Ecto neural progenitor cell (in vitro differentiated cells): ENCODE measurements around the gene TP53BP2.
"Not testable (repeated sequence)": the region's sequence is repeated elsewhere in the genome, so short reads cannot be mapped to it uniquely, and the experiment has no call there.

ENCODE experiments used
- DNase-seq: peaks from one replicate; pipeline ENCODE4 v3.0.0-alpha.2; 2018; ENCODE audit warnings: low spot score

The TP53BP2 gene, protein sequence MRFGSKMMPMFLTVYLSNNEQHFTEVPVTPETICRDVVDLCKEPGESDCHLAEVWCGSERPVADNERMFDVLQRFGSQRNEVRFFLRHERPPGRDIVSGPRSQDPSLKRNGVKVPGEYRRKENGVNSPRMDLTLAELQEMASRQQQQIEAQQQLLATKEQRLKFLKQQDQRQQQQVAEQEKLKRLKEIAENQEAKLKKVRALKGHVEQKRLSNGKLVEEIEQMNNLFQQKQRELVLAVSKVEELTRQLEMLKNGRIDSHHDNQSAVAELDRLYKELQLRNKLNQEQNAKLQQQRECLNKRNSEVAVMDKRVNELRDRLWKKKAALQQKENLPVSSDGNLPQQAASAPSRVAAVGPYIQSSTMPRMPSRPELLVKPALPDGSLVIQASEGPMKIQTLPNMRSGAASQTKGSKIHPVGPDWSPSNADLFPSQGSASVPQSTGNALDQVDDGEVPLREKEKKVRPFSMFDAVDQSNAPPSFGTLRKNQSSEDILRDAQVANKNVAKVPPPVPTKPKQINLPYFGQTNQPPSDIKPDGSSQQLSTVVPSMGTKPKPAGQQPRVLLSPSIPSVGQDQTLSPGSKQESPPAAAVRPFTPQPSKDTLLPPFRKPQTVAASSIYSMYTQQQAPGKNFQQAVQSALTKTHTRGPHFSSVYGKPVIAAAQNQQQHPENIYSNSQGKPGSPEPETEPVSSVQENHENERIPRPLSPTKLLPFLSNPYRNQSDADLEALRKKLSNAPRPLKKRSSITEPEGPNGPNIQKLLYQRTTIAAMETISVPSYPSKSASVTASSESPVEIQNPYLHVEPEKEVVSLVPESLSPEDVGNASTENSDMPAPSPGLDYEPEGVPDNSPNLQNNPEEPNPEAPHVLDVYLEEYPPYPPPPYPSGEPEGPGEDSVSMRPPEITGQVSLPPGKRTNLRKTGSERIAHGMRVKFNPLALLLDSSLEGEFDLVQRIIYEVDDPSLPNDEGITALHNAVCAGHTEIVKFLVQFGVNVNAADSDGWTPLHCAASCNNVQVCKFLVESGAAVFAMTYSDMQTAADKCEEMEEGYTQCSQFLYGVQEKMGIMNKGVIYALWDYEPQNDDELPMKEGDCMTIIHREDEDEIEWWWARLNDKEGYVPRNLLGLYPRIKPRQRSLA

GRCh38 chr1:223845810-223846682 lies at the start of gene TP53BP2:
Gene TP53BP2 (minus strand): TSS chr1:223845947. CDS start chr1:223845680, 267 bp downstream.
- DNase-seq: peak; percentile 94

- DNase-seq: not testable (repeated sequence)
Measured at GRCh38 chr1:223890494-223890893, 44.7 kb upstream of the TP53BP2 start.

DNA sequence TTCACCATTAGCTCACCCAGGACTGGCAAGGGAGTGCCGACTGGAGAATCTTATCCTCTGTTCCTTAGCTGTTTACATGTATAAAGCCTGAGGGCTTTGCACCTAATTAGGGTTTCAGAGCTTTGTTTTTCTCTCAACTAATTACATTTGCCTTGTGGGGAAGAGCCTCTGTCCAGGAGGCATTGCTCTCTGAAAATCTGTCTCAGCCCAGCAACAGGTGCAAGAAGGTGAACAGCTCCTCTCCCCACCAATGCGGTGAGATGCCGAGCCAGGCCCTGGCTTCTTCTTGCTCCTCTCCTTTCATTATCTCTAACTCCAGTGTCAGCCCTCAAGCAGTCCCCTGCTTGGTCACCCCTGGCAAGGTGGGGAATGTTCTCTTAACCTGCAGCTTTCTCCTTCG lies 43.6 kb upstream of the TP53BP2 start:
- not testable (repeated sequence) for DNase-seq

- no peak for DNase-seq
Measured at GRCh38 chr1:223887747-223888418, 42.1 kb upstream of the TP53BP2 start.

GRCh38 chr1:223886516-223886921 lies 40.8 kb upstream of the TP53BP2 start:
- no peak for DNase-seq

- DNase-seq: no peak
Measured at GRCh38 chr1:223885614-223886013, 39.9 kb upstream of the TP53BP2 start.

- no peak for DNase-seq
Measured at GRCh38 chr1:223878598-223879325, 33.0 kb upstream of the TP53BP2 start.

GRCh38 chr1:223877804-223878203 lies 32.1 kb upstream of the TP53BP2 start:
- DNase-seq: no peak

DNA sequence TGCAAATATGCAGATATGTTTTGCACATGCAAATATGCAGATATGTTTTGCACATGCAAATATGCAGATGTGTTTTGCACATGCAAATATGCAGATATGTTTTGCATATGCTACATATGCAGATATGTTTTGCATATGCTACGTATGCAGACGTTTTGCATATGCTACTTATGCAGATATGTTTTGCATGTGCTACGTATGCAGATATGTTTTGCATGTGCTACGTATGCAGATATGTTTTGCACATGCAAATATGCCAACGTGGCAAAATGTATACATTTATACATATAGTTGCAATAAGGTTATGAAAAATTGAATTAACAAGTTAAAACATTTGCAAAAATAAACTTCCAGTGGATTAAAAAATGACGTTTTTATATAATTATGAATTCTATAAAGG lies 30.8 kb upstream of the TP53BP2 start:
- DNase-seq: no peak

DNA sequence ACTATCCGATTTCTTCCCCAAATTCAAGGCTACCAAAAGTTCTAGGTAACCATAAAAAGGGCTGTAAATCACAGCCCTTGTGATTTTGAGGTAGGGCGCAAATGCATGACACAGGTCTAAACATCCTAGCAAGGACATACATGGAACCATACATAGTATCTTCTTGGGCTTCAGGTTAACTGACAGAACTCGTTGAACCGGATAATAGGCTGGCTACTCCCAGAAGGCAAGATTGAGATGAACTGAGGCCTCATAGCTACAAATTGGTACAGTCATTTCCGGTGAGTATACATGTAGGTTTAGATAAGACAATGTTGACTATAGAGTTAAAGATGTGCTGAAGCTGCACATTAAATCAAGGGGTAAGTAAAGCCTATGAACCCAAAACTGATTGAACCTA lies 27.3 kb upstream of the TP53BP2 start:
- DNase-seq: no peak

DNA sequence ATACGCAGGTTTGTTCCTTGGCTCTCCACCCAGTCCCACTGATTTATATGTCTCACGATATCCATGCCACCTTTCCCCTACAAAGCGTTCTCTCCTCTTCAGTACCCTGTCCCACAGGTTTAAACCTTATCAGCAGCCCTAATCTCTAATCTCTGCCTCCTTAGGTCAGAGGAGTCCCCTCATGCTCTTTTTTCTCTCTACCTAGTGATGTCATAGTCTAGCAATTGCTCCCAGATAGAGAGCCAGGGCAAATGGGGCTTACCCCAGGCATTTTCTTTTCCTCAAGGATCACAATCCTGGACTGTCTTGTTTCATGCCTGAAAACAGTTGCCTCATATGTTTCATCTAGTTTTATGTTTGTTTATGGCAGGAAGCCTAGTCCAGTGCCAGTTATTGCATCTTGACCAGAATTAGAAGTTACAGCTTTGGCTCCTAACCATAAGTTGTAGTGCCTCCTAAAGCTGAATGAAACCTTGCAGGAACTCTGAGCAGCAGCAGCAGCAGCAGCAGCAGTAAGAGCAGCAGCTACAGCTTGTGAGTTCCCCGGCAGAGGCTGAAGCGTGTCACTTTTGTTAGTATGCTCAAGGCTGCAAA lies 26.7 kb upstream of the TP53BP2 start:
- no peak for DNase-seq

DNA sequence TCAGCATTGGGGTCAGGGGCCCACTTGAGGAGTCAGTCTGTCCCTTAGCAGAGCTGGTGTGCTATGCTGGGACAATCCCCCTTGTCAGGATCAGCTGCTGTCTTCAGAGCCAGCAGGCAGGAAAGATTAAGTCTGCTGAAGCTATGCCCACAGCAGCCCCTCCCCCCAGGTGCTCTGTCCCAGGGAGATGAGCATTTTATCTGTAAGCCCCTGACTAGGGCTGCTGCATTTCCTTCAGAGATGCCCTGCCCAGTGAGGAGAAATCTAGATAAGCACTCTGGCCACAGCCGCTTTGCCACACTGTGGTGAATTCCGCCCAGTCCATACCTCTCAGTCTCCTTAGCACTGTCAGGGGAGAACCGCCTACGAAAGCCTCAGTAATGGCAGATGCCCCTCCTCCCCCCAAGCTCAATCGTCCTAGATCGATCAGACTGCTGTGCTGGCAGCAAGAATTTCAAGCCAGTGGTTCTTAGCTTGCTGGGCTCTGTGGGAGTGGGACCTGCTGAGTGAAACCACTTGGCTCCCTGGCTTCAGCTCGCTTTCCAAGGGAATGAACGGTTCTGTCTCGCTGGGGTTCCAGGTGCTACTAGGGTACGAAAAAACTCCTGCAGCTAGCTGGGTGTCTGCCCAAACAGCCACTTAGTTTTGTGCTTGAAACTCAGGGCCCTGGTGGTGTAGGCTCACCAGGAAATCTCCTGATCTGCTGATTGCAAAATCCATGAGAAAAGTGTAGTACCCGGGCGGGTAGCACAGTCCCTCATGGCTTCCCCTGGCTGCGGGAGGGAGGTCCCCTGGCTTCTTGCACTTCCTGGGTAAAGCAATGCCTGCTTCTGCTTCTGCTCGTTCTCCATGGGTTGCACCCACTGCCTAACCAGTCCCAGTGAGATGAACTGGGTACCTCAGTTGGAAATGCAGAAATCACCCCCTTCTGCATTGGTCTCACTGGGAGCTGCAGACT lies 25.1 kb upstream of the TP53BP2 start:
- DNase-seq: peak; percentile 57

DNA sequence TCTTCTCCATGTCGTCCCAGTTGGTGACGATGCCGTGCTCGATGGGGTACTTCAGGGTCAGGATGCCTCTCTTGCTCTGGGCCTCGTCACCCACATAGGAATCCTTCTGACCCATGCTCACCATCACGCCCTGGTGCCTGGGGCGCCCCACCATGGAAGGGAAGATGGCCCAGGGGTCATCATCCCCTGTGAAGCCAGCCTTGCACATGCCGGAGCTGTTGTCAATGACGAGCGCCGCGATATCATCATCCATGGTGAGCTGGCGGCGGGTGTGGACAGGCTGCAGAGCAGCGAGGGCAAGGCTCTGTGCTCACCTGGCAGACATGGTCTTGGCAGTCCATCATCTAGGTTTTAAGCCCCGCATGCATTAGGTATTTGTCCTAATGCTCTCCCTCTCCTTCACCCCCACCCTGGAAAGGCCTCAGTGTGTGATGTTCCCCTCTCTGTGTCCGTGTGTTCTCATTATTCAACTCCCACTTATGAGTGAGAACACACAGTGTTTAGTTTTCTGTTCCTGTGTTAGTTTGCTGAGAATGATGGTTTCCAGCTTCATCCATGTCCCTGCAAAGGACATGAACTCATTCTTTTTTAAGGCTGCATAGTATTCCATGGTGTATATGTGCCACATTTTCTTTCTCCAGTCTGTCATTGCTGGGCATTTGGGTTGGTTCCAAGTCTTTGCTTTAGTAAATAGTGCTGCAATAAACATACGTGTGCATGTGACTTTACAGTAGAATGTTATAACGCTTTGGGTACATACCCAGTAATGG lies 19.0 kb upstream of the TP53BP2 start:
- DNase-seq: not testable (repeated sequence)

- no peak for DNase-seq
Measured at GRCh38 chr1:223864084-223864483, 18.3 kb upstream of the TP53BP2 start.

DNA sequence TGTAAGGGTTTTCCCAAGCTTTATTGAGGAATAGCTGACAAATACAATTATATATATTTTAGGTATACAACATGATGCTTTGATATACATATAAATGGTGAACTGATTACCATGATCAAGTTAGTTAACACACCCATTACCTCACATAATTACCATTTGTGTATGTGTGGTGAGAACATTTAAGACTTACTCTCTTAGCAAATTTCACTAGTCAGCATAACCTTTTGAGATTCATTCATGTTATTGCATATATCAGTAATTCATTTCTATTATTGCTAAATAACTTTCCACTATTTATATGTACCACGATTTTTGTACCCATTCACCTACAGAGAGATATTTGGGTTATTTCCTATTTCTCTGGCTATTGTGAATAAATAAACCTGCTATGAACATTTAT lies 16.2 kb upstream of the TP53BP2 start:
- no peak for DNase-seq

DNA sequence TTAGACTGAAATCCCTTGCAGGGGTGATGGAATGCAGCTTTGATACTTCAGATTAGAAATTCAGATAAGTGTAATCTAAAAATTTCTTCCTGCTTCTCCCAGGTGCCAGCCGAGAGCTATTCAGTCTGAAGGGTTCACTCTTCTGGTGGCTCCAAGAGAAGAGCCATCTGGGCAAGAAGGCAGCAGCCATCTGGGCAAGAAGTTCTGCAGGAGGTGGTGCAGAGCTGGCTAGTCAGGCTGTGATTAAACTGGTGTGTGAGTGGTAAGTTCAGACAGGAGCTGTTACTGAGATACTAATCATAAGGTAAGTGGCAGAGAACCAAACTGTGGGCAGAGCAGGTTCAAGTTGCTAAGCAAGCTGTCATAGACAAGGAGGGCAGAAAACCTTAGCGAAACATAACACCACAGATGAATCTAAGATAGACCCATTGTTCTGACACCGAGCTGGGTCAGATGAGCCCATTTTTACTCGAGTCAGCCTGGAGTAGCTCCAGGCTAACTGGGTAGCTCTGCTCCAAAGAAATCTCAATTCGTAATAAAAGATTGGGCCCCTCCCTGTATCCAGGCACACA lies 14.4 kb upstream of the TP53BP2 start:
- DNase-seq: no peak

DNA sequence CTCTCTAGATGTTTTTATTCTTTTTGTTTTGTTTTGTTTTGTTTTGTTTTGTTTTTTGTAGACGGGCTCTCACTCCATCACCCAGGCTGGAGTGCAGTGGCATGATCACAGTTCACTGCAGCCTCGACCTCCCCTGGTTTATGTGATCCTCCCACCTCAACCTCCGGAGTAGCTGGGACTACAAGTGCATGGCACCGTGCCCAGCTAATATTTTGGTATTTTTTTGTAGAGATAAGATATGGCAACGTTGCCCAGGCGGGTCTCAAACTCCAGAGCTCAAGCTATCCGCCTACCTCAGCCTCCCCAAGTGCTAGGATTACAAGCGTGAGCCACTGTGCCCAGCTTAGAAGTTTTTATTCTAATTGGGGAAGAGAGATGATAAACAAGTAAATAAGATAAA lies 13.3 kb upstream of the TP53BP2 start:
- no peak for DNase-seq

DNA sequence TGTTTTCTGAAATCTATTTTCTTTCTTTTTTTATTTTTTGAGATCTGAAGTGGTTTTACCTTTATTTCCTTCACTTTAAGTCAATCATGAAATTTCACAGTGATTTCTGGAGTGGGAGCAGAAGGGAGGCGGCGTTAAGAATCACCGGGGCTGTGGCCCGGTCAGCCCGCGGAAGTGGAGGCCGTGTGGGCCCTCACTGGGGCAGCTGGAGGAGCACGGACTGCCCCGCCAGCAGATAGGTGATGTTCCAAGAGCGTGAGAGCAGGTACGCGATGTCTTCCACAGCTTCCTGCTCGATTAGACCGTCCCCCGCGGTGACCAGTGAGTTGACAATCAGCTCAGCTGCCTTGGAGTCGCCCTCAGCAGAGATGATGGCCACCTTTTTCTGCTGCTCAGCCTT lies 10.6 kb upstream of the TP53BP2 start:
- DNase-seq: no peak
